Stimulated activated CD8-positive, alpha-beta memory T cell treated with anti-CD3 and anti-CD28 coated beads, Interleukin-4, amount 100 ng/mL, for 4 hours (primary cell): ENCODE data around the gene CYP2A7.
"Not testable (repeated sequence)": the region's sequence is repeated elsewhere in the genome, so short reads cannot be mapped to it uniquely, and the experiment has no call there.

Experiments used
- DNase-seq, 2 donors: peaks; one replicate each; pipeline ENCODE4 v3.0.0-alpha.2; 2020; ENCODE audit warnings: low read depth in 2 of 2, low spot score in 1 of 2

CYP2A7 gene

DNA sequence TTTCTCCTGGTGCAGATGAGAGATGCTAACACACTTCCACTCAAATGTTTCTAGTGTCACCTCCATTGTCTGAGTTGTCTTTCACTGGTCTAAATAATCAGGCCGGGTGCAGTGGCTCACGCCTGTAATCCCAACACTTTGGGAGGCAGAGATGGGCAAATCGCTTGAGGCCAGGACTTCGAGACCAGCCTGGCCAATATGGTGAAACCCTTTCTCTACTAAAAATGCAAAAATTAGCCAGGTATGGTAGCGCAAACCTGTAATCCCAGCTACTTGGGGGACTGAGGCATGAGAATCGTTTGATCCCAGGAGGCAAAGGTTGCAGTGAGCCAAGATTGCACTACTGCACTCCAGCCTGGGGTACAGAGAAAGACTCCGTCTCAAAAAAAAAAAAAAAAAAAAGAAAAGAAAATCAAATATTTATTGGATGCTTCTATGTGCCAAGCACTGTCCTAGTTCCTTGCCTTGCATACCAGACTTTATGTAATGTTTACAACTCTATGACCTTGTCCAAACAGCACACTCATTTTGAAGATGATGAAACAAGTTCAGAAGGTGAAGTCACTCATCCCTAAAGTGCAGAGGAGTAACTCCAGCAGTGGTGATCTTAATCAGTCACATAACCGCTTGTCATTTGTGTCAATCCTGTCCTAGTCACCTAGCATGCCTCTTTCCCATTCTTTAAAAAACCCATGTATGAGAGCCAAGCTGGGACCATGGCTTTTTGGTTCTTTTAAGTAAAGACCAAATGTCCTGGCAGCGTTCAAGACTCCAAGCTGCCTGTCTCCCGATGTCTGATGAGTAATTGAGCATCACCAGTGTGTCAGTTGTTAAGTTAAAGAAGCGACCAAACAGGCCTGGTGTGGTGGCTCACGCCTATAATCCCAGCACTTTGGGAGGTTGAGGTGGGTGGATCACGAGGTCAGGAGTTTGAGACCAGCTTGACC is 15.1 kb upstream of the CYP2A7 start:
- DNase-seq: not testable (repeated sequence)

DNA sequence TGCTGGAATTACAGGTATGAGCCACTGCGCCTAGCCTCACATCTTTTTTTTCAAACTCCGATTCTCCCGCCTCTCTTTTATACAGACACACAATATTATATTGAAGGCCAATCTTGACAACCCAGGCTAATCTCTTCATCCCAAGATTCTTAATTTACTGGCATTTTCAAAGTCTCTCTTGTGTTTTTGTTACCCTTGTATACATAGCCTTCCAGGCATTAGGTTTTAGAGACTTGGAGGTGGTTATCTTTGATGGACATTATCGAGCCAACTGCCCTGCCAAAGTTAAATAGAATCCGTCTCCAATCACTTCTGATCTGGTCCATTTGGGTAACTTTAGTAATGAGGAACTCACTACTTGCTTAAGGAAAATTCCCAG is 14.4 kb upstream of the CYP2A7 start:
- no peak for DNase-seq

DNA sequence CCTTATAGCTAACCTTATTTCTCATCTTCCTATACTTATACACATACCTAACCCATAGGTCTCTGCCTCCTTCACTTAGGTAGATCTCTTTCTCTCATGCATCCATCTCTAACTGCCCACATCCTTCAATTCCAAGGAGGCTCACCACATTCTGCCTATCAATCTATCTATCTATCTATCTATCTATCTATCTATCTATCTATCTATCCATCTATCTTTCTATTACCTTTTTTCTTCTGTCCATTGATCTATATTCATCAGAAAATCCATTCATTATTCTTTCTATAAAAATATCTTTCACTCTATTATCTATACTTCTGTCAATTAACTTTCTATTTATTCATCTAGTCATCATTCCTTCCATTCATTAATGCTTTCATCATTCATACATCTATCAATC is 11.1 kb upstream of the CYP2A7 start:
- DNase-seq: no peak

DNA sequence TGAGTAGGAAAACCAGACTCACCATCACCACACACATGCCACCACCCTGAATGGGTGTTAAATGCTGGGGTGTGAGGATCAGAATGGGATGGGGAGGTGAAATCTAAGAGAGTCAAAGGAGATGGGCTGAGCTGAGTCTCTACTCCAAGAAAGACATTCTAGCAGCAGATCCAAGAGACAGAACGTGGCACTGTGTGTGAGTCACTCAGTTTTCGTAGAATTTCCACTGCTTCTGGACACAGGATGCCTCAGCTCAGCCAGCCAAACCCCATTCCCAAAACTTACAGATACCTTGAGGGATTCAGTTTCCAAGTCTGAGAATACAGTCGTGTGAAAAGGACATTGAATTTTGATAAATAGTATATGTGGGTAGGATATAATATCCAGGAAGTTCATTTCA is 7.3 kb upstream of the CYP2A7 start:
- DNase-seq: no peak

DNA sequence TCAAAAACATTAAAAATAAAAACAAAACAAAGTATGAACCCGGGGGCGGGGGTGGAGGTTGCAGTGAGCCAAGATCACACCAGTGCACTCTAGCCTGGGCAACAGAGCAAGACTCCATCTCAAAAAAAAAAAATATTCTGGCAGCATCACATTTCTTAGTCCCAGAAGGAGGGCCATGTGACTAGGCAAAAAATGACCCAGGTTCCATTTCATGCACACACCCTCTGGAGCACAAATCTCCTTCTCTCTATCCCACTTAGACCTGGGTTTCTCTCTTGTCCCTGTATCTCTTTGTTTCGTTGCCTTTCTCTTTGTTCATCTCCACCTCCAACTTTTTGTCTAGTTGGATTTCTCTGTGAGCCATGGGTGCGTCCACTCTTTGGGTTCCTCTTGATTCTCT is 6.2 kb upstream of the CYP2A7 start:
- DNase-seq: no peak

DNA sequence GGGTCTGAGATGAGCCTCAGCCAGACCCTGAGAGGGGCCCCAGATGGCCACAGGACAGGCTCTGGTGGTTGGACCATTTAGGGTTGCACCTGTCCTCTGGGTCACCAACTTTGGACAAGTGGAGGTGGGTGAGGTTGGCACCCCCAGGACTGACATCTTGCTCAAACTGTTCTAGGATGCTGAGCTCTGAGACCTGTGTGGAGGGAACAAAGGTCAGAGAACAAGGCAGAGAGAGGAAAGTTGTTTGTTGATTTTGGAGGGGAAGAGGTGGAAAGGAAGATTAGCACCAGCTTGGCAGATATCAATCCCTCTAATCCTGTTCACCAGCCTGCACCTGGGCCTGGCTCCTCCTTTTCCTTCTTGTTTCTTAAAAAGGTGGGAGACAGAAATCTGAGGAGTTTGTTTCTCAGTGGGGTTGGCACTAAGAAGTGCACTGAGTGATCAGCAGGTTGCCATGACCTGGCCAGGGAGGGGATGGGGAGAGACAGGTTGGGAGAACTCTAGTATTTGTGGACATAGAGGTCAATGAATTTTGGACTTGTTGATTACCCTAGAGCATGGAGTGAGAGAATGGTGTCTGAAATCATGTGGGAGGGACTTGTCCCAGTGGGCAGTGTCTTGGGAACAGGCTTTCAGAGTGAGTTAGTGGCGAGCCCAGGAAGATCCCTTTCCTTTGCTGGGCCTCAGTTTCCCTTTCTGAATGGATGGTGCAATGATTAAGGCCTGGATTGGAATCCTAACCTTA is 2.3 kb upstream of the CYP2A7 start:
- not testable (repeated sequence) for DNase-seq

DNA sequence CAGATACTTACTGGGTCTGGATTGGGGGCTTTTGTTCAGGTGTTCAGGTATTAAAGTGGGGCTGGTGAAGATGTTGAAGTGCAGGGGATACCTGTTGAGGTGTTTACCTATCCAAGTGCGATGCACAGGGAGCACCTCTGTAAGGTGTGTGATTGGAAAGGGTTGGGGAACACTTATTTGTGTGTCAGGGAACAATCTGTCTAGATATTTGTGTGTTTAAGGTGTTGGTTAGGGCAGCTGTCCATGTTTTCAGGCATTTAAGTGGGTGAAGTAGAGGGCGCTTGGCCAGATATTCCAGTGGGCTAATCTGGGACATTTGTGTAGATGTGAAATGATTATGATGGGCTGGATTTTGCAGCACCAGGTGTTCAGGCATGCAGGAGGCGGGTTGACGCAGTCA is 2.7 kb downstream of the CYP2A7 start:
- not testable (repeated sequence) for DNase-seq

DNA sequence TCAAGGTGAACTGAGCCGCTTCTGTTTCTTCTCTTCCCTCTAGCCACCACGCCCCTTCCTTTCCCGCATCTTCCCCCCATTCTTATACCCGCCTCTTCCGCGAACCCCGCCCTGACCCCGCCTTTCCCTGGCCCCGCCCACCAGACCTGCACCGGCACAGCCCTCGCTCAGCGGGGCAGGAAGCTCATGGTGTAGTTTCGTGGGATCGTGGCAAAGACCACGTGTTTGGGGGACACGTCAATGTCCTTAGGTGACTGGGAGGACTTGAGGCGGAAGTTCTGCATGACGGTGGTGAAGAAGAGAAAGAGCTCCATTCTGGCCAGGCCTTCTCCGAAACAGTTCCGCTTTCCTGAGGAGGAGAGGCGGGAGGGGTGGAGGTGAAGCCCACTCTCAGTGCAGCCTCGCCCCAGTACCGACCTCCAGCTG is 6.5 kb downstream of the CYP2A7 start:
- peak; percentile 58 to 71 for DNase-seq

DNA sequence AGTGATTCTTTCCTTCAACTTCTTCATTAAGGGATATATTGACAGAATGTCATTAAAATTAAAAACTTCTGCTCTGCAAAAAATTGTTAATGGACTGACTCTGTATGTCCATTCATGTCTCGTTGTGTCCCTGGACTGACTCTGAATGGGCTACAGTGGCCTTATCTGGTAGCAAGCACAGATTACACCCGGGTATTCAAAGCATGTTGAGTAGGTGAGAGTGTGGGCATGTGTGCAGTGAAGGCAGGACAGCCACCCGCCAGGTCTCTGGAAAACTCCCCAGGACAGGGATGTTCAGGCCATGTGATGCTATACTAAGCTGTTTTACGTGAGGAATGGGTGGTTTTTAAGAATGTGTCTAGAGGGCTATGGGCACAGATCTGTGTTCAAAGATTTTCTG is 7.2 kb downstream of the CYP2A7 start:
- DNase-seq: not testable (repeated sequence)

DNA sequence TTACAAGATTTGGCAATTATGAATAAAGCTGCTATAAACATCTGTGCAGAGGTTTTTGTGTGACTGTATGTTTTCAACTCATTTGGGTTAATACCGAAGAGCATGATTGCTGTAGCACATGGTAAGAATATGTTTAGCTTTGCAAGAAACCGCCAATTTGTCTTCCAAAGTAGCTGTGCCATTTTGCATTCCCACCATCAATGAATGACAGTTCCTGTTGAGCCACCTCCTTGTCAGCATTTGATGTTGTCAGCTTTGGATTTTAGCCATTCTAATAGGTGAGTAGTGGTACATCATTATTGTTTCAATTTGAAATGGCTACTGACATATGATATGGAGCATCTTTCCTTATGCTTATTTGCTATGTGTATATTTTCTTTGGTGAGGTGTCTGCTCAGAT is 8.2 kb downstream of the CYP2A7 start:
- not testable (repeated sequence) for DNase-seq

DNA sequence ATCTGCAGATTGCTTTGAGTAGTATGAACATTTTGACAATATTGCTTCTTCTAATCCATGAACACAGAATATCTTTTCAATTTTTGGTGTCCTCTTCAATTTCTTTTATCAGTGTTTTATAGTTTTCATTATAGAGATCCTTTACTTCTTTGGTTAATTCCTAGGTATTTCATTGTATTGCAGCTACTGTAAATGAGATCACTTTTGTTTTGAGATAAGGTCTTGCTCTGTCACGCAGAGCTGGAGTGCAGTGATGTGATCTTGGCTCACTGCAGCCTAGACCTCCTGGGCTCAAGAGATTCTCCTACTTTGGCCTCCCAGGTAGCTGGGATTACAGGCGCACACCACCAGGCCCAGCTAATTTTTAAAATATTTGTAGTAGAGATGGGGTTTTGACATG is 9.8 kb downstream of the CYP2A7 start:
- DNase-seq: no peak

DNA sequence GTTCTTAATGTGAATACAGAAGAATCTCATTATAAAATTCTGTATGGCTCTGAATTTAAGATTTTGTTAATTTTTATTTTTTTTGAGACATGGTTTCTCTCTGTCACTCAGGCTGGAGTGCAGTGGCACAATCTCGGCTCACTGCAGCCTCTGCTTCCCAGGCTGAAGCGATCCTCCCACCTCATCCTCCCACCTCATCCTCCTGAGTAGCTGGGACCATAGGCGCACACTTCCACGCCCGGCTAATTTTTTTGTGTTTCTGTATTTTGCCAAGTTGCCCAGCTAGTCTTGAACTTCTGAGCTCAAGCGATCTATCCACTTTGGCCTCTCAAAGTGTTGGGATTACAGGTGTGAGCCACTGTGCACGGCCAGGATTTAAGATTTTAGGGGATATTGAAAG is 14.3 kb downstream of the CYP2A7 start:
- no peak for DNase-seq

DNA sequence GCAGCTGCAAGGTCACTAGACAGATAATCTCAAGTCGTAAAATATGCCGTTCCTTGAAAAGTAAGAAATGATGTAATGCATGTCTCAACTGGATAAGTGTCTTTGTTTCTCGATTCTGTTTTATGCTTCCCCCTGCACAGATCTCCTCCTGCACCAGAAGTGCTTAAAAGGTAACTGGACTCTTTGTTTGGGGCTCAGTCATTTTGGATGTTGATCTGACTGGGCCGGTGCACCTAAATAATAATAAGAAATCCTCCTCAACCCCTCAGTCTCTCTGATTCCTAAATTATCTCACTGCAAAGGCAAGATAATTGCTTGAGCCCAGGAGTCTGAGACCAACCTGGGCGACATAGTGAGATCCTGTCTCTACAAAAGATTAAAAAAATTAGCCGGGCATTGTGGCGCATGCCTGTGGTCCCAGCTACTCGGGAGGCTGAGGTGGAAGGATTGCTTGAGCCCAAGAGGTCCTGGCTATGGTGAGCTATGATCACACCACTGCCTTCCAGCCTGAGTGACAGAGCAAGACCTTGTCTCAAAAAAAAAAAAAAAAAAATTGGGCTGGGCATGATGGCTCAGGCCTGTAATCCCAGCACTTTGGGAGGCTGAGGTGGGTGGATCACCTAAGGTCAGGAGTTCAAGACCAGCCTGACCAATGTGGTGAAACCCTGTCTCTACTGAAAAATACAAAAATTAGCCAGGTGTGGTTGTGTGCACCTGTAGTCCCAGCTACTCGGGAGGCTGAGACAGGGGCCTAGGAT is 17.1 kb downstream of the CYP2A7 start:
- not testable (repeated sequence) for DNase-seq

DNA sequence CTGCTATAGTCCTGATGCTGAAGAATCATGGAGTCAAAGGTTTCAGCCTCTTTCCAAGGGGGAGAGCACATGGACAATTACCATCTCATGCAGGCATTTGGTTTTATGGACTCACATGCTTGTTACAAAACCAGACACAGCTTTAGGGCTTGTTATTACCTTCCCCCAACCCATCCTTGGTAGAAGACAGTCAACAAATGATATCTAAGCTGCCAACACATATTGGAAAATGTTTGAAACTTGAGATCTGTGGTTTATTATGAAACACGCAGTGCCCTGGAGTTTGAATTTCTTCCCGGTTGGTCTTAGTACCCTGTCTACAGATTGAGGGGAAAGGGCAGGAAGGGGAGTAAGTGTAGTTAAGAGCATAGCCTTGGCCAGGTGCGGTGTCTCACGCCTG is 19.2 kb downstream of the CYP2A7 start:
- DNase-seq: no peak

DNA sequence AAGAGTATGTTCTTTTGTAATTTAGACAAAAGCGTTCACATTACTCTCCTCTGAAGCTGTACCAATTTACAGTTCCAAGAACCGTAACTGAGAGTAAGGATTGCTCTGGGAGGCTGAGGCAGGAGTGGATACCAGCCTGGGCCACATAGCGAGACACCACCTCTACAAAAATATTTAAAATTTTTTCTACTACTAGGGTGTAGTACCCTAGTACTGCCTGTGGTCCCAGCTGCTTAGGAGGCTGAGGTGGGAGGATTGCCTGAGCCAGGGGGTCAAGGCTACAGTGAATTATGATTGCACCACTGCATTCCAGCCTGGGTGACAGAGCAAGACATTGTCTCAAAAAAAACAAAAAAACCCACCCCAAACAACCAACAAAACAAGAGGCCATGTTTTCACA is 19.7 kb downstream of the CYP2A7 start:
- no peak for DNase-seq

DNA sequence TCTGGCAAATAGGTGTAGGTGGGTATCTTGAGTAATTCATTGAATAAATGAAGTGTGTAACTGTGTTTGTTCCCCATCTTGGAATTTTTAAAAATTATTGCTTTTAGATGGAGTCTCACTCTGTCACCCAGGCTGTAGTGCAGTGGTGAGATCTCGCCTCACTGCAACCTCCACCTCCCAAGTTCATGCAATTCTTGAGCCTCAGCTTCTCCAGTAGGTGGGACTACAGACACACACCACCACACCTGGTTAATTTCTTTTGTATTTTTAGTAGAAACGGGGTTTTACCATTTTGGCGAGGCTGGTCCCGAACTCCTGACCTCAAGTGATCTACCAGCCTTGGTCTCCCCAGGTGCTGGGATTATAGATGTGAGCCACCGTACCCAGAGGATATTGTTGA is 23.9 kb downstream of the CYP2A7 start:
- DNase-seq: no peak

DNA sequence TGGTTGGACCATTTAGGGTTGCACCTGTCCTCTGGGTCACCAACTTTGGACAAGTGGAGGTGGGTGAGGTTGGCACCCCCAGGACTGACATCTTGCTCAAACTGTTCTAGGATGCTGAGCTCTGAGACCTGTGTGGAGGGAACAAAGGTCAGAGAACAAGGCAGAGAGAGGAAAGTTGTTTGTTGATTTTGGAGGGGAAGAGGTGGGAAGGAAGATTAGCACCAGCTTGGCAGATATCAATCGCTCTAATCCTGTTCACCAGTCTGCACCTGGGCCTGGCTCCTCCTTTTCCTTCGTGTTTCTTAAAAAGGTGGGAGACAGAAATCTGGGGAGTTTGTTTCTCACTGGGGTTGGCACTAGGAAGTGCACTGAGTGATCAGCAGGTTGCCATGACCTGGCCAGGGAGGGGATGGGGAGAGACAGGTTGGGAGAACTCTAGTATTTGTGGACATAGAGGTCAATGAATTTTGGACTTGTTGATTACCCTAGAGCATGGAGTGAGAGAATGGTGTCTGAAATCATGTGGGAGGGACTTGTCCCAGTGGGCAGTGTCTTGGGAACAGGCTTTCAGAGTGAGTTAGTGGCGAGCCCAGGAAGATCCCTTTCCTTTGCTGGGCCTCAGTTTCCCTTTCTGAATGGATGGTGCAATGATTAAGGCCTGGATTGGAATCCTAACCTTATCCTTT is 29.4 kb downstream of the CYP2A7 start:
- DNase-seq: not testable (repeated sequence)

DNA sequence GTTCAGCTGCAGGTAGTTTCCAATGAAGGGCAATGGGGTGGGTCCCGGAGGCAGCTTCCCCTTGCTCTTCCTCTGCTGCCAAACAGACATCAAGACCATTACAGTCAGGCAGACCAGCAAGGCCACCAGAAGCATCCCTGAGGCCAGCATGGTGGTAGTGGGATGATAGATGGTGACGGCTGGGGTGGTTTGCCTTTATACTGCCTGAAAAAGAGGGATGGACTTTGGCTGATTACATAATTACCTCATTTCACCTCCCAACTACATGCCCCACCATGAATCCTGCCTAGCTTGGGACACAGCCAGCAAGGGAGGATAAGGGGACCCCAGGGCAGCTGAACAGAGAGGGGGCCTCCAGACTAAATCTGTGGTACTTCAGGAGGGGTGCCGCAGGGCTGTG is 31.8 kb downstream of the CYP2A7 start, which contains the start of gene CYP2A6:
CYP2A6 (minus strand) TSS at position 171 of the 400 bp plus-strand sequence; CDS start at position 150, 21 bp downstream.
- DNase-seq: not testable (repeated sequence)

DNA sequence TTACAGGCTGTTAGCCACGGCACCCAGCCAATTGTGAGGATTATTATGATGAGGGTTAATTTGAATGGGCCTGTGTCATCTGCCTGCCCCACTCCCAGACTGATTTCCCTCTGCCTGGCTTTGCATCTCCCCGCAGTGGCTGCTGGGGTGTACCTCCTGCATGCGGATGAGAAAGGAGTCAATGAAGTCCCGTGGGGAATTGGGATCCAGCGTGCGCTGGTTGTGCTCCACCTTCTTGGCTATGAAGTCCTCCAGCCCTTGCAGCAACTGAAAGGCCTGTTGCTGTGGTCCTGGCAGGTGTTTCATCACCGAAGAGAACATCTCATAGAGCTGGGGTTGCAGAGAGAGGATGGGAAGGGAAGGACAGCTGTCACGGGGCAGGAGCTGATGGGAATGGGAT is 35.3 kb downstream of the CYP2A7 start:
- not testable (repeated sequence) for DNase-seq

DNA sequence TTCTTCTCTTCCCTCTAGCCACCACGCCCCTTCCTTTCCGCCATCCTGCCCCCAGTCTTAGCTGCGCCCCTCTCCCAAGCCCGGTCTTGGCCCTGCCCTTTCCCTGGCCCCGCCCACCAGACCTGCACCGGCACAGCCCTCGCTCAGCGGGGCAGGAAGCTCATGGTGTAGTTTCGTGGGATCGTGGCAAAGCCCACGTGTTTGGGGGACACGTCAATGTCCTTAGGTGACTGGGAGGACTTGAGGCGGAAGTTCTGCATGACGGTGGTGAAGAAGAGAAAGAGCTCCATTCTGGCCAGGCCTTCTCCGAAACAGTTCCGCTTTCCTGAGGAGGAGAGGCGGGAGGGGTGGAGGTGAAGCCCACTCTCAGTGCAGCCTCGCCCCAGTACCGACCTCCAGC is 38.4 kb downstream of the CYP2A7 start:
- DNase-seq: peak; percentile 36 to 67
